ENCODE data around the gene USP54.
"Not testable (repeated sequence)": the region's sequence is repeated elsewhere in the genome, so short reads cannot be mapped to it uniquely, and the experiment has no call there.

USP54 gene

DNA sequence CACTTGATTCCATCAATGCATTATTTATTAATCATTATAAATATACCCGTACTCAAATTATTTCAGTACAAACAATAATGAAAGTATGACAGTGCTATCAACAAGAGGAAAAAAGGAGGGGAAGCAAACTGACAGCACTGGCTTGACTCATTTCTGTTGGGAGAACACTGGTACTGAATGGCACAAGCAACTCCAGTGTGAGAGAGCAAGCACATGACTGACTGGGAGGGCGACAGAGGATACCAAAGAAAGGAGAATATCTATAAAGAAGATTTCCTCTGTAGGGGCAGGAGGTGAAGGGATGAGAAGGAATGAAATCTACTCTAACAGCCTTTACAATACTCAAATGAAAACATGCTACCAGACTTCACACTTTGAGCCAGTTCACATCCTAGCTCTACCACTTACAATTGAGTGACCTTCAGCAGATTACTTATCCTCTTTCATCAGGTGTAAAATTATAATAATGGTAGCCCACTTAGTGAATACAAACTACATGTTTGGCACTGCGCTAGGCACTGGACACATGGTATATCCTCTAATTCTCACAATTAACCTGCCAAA is 1.5 kb downstream of the USP54 start:
- no peak for DNase-seq

DNA sequence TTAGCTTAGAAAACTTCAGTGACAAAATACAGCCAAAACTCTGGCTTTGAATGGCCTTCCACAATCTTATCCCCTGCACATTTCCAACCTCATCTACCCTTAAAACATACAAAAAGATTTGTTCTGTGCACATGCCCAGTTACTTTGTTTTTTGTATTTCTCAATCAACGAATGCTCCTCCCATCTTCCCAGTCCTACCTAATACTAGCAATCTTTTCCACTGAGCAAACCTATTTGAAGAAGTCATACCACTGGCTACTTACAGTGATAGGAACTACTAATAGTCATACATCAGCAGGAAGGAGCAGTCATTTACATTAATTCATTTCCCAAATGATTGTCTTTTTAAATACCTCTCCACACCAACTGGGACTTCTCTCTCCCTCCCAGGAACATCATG is 2.5 kb downstream of the USP54 start:
- no peak for DNase-seq

DNA sequence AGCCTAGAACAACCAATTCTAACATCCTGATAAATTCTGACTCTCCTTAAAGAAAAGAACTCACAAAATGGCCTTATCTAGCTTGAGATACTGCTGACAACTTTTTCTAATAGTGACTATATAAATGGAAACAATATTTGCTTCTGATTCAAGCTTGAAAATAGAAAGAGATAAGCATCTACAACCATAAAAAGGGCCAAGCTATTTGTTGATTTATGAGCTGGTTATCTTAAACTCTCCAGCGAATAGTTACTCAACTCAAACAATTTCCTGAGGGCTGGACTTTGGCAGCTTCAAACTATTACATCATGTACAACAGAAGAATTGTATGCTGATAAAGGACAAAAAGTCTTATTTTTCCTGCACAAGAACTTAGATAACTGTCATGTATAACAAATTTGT is 4.6 kb downstream of the USP54 start:
- DNase-seq = no peak

DNA sequence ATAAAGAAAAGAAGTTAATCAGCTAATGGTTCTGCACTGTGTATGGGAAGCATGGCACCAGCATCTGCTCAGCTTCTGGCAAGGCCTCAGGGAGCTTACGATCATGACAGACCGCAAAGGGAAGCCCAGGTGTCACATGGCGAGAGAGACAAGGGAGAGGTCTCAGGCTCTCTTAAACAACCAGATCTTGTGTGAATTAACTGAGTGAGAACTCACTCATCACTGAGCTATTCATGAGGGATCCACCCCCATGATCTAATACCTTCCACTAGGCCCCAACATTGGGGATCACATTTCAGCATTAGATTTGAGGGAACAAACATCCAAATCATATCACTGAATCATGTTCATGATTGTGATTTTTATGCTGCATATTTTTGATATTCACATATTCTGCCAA is 5.8 kb downstream of the USP54 start:
- DNase-seq = no peak

DNA sequence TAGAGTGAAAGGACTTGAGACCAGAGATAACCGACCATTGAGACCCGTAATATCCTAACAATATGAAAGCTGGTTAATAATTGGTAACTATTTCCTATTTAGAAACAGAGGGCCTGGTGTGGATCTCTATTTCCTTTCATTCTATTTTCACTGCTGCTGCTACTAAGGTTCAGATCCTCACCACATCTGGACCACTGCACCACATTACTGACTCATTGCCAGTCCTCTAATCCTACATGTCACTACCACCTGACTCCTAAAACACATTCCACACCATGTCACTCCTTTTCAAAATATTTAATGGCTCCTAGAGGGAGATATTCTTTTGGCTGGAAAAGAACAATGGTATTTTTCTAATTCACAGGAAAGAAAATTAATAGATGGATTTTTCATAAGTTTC is 6.4 kb downstream of the USP54 start:
- DNase-seq = no peak

DNA sequence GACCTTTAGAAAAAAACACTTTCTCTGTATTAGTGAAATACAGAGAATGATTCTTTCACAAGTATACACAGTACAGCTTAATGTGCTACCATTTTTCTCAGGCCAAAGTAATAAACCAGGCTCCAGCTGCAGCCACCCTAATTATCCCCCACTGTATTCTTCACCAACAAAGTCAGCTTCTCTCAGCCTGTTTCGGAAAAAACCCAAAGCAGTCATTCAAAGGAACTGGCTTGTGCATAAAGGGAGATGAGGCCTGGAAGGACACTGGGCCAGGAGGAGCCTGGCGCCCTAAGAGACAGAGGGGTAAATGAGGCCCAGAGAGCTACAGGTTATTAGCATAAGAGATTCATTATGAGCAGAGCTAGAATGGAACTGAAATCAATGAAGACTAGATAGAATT is 9.2 kb downstream of the USP54 start:
- no peak for DNase-seq

DNA sequence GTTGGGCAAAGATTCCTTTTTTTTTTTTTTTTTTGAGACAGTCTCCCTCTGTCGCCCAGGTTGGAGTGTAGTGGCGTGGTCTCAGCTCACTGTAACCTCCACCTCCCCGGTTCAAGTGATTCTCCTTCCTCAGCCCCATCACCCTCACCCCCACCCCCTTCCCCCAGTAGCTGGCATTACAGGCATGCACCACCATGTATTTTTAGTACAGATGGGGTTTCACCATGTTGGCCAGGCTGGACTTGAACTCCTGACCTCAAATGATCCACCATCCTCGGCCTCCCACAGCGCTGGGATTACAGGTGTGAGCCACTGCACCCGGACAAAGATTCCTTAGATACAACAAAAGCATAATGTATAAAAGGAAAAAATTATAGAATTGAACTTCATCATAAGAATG is 12.2 kb downstream of the USP54 start:
- not testable (repeated sequence) for DNase-seq

DNA sequence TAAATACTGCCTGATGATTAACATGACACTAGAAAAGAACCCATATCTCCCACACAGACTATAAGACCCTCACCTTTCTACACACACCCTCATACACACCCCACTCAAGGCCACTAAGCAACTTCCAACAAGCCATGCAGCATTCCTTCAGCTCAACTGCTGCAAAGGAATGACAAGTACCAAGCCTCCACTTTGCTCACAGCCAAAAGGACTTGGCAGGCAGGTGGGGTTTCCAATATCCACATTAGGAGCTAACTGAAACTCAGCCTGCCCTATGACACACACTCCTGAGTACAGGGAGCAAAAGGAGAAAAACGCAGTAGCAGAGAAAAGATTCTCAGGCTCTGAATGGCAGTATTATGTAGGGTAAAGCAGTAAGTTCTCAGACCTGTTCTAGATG is 13.4 kb downstream of the USP54 start:
- DNase-seq = no peak

DNA sequence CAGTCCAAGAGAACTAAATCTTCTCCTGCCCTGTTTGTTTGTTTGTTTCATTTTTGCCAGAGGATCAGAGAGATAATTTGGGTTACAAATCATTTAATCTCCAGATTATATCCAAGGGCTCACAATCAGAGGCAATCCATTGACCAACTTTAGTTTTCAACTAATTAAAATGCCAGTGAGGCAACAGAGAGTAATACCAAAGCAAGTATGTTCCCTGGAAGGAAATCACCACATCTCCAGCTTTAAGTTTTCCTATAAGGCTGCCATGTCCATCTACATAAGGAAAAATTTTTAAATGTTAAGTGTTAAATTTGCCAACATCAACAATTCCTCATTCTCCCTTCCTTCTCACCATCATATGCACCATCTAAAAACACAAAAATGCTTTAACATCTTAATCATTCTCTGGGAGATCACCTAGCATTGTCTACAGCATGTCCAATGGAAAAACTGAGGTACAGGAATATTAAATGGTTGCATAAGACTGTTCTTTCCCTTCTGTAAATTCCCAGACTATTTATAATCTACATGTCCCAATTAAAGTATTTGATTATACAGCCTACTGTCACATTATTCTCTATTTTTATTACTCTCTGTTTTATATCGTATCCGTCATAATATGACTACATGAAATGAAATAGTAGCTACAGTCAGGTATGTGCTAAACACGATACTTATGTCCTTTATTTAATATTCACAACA is 14.1 kb downstream of the USP54 start:
- no peak for DNase-seq

DNA sequence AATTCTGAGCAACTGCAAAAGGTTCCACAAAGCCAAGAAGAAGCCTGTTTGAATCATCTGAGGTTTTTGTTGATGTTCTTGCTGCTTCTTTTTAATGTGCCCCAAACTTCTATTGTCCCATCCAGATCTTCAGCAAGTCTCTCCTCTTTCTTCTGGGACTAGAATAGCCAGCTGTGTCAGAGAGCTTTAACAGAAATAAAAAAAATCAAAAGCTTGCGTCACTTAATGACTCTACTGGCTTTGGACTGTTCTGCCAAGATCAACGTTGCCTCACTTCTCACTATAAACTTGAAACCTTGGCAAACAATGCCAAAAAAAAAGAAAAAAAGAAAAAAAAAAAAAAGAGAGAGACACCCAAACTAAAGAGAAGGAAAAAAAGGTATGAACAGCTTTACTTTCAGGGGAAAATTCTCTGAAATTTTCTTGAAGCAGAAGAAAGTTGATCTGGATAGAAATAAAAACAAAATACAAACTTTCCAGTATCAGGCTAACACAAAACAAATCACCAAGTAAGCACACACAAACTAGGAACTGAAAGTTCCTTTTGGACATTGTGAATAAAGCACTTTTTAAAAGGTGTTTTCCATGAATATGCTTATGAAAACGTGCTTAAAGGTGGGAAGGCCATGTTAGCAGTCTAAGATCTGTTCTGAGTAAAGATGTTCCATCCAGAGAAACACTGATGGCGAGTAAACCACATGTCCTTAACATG is 14.8 kb downstream of the USP54 start:
- no peak for DNase-seq

DNA sequence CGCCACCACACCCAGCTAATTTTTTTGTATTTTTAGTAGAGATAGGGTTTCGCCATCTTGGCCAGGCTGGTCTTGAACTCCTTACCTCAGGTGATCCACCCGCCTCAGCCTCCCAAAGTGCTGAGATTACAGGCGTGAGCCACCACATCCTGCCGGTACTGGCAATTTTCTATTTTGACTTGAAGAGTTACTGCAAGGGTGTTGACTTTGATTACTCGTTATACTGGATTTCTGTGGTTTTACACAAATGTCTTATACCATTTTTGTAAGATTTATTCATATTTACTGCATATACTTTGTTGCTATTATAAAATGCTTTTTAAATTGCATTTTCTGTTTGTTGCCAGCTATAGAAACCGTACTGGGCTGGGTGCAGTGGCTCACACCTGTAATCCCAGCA is 24.1 kb downstream of the USP54 start:
- not testable (repeated sequence) for DNase-seq

DNA sequence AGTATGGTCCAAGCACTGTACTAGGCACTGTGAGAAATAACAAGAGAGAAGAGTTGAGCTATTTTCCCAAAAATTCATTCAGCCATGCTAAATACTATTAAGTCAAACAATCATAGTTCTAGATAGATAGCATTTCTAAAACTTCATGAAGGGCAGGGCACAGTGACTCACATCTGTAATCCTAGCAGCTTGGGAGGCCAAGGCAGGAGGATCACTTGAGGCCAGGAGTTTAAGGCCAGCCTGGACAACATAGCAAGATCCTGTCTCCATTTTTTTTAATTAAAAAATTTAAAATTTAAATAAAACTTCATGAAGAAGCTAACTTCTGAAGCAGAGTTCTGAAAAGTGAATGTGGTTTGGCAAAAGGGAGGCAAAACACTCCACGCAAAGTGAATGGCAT is 29.9 kb downstream of the USP54 start:
- DNase-seq = no peak

DNA sequence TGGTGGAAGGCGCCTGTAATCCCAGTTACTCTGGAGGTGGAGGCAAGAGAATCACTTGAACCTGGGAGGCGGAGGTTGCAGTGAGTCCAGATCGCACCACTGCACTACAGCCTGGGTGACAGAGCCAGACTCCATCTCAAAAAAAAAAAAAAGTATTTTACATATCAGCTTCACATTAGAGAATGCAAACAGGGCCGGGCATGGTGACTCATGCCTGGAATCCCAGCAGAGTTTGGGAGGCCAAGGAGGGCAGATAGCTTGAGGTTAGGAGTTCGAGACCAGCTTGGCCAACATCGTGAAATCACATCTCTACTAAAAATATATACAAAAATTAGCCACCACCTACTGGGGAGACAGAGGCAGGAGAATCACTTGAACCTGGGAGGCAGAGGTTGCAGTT is 31.6 kb downstream of the USP54 start:
- DNase-seq = no peak

DNA sequence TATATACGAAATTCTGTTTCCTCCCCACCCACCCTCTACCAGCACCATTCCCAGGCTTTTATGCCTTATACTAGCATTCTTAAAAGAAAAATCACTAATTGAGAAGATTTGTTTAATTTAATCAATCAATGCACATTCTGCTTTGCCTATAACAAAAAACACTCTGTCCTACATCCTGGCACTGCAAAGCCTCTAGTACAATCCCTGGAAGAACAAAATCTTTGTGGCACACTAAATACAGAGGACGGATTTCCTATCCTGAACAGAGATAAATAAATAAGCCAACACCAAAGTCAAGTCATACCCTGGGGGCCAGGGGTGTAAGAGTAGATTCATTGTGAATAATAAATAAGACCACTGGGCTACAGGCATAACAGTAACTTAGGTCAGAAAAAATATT is 34.3 kb downstream of the USP54 start:
- DNase-seq = no peak

DNA sequence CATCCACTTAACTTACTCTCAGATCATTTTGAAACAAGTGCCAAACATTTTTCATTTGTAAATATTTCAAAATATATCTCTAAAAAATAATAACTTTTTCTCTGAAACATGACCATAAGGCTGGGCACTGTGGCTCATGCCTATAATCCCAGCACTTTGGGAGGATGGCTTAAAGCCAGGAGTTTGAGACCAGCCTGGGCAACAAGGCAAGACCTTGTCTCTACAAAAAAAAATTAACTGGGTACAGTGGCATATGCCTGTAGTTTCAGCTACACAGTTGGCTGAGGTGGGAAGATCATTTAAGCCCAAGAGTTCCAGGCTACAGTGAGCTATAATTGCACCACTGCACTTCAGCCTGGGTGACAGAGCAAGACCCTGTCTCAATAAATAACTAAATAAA is 36.4 kb downstream of the USP54 start:
- DNase-seq = no peak

DNA sequence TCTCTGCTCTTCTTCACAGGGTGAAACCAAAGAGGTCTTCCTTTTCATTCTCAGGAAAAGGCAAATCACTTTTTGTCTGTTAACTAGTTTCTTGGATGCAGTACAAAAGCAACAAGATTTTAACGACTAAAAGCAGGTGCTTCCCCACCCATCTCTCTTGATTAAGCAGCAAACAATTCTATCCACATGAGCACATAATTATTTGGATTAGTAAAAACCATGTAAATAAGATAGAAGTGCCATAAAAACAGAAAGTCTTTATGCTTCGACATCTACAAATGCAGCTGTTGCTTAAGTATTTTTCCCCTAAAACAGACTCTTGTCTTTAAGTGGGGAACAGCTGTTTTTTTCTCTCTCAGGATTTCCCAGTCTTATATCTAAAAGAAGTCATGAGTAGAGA is 37.4 kb downstream of the USP54 start:
- no peak for DNase-seq

DNA sequence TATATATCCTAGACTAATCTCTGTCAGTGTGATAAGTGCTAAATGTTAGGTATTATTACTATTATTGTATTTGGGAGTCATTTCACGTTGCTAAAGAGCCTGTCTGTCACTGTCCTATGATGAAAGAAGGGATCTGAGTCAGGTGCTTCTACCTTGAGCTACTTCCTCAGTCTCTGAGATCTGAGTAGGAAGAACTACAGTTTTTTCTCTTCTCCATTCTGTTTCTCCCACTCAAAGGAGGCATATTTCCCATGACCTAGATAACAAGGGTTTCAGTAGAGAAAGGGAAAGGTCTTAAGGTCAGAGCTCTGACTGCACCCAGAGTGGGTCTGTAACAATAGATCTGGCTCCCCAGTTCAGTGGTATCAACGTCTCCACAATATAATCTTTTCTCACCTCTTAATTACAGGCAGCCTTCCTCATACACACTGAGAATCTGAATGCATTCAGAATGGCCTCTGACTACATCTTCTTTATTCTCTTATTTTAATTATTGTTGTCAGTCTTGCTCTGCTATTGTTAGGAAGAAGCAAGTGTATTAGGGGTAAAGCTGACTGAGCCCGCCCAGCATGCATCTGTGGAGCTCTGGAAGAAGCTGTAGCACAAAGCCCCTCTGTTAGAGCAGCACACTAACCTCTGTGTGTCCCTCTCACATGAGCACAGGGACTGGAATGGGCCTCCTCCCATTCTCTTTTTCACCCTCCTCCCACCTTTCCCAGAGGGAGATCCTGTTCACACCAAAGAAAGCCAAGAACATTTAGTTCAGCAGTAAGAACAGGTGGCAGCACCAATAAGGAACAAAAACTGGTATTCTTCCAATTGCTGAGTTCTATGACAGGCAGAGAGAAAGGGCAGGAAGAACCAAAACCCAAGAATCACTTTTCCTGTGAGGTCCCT is 38.1 kb downstream of the USP54 start:
- no peak for DNase-seq

DNA sequence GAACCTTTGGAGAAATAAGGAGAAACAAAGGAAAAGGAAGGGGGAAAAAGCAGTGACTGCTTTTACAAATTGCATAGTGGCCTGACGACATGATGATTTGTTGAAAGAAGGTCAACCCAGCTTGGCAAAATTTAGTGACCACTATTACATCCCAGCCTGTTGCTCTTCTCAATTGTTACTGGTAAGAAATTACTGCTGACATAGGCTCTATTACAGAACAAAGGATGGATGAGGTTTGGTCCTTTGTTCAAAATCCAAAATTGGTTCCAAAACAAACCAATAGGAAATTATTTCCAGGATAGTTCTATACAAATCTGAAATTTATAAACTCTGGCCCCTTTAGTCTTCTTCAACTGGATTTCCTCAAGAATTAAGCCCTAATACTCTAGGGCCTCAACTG is 39.6 kb downstream of the USP54 start:
- DNase-seq = no peak

DNA sequence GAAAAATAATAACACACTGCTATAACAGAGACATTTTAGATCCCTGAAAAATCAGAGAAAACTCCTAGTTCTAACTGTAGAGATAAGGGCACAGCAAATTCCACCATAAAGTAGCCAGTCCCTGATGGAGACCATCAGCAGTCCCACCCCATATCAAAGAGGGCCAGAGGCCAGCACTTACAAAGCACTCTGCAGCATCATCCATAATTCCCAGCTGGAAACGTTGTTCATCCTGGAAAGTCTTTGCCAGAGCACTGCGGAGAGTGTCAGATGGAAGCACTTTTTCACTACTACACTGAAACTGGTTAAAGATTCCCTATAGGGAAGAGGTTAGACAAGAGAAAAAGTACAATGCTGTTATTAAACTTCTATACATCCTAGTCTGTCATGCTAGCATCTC is 45.8 kb downstream of the USP54 start:
- DNase-seq = no peak

DNA sequence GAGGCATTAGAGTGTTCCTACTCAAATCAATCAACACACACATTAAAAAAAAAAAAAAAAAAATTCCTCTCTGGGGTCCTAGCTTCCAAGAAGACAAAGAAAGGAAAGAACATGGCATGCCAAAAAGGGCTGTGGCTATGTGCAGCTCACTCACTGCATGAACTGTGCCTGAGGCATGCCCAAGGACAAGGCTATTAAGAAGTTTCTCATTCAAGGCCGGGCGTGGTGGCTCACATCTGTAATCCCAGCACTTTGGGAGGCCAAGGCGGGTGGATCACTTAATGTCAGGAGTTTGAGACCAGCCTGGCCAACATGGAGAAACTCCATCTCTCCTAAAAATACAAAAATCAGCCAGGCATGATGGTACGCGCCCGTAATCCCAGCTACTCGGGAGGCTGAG is 53.4 kb downstream of the USP54 start:
- no peak for DNase-seq

DNA sequence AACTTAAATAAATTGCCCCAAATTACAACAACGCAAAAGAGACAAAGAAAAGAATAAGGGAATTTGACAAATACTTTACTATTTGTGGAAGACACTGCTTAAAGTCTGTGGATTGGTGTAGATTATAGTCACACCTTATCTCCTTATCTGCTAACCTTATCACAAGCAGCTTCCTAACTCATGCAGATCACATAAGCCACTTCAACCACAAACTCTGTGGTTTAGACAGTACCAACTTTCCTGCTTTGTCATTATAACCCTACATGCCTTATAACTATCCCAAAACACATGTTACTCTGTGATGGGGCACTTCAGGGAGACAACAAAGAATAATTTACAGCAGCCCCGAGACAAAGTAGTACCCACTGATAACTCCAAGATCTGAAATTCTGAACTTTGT is 53.9 kb downstream of the USP54 start:
- no peak for DNase-seq

DNA sequence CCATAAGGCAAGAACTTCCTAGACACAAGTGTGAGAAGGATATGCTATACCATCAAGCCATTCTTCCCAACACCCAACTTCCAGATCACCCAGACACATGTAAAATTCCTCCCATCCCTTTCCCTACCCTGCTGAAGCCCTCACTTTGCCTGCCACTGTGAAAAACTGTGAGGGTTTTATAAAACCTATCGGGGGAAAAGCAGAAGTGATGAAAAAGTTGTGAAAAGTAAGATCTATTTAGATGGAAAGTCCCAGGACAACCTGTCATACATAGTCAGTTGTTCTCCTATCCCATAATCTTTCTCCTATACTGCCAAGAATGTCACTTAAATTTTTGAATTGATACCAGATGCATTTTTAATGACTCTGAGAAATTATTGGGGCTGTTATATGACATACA is 56.3 kb downstream of the USP54 start:
- DNase-seq = no peak

DNA sequence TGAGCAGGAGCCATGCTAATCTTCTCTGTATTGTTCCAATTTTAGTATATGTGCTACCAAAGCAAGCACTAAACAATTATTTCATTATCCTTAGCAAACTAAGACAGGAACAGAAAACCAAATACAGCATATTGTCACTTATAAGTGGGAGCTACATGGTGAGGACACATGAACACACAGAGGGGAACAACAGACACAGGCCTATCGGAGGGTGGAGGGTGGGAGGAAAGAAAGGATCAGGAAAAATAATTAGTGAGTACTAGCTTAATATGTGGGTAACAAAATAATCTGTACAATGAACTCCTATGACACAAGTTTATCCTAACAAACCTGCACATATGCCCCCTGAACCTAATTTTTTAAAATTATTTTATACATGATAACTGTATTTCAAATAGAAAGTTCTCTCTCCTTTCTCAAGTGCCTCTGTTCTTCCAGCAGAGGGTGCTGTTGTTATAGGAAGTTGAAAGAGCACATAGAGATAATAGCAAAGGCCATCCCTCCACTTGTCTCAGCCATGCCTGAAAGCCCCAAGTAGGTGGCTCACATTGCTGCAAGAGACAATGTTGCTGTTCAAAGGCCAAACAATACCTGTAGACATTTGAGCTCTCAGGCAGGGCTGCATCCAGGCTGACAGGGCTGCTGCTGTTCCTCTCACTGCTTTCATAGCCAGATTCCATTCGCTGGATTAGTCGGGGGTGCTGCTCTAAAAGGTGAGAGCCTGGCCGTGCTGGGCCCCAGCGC is 61.9 kb downstream of the USP54 start:
- peak; percentile 21 for DNase-seq

Measured in NCI-H187 treated with DMSO at 0.1 percent for 48 hours (cell line).